ENCODE data around the gene SUCLG1. TPM values are rescaled to one million over a fixed set of nuclear protein-coding genes. Genes with fewer than 3 reads are reported as not detected.

The SUCLG1 gene
- total RNA-seq, 1 donor from 2014 or later = 50.6 TPM

GRCh38 chr2:84491741-84492140 lies 32.7 kb upstream of the SUCLG1 start:
- Mint-ChIP-seq H3K4me1 (ENCODE audit: low read depth, unreplicated experiment) (peaks cover 14% of the 10 kb centered on the region), H3K4me3 (ENCODE audit: unreplicated experiment) (no peak overlapping the region), H3K27ac (ENCODE audit: unreplicated experiment) (no peak overlapping the region), H3K27me3 (ENCODE audit: low read depth, unreplicated experiment) (no peaks in the 10 kb centered on the region), H3K9me3 (ENCODE audit: unreplicated experiment) (no peaks in the 10 kb centered on the region), H3K36me3 (ENCODE audit: low read depth, unreplicated experiment) (no peaks in the 10 kb centered on the region)
- Histone ChIP-seq H3K9ac (ENCODE audit: low read length) (no peak overlapping the region), H3K36me3 (ENCODE audit: insufficient read depth, low read length) (no peaks in the 10 kb centered on the region), H3K4me1 (ENCODE audit: insufficient read depth, low read length) (peaks cover 12% of the 10 kb centered on the region), H3K27ac (ENCODE audit: low read depth, low read length) (no peak overlapping the region), H3K27me3 (ENCODE audit: insufficient read depth, low read length) (no peaks in the 10 kb centered on the region), H3K79me2 (ENCODE audit: insufficient read depth, low read length) (no peaks in the 10 kb centered on the region), H3K9me3 (ENCODE audit: insufficient read depth, low read depth, low read length) (no peaks in the 10 kb centered on the region), H3K4me2 (ENCODE audit: low read length) (no peak overlapping the region), H4K20me1 (ENCODE audit: insufficient read depth, low read length) (no peaks in the 10 kb centered on the region), H3K4me3 (ENCODE audit: insufficient read depth, low read depth, low read length) (no peak overlapping the region), H2AFZ (ENCODE audit: low read depth, low read length) (no peak overlapping the region)
- TF ChIP-seq EZH2 (IDR thresholded peaks at IDR 0.05; ENCODE audit: insufficient read depth, low read length) (no peak), CTCF (IDR thresholded peaks at IDR 0.05; ENCODE audit: insufficient read depth, low read depth, low read length) (no peak)
- FAIRE-seq (no peak), DNase-seq (ENCODE audit: low read depth) (no peak)

- TF ChIP-seq CTCF (IDR thresholded peaks at IDR 0.05; ENCODE audit: insufficient read depth, low read depth, low read length) (no peak), EZH2 (IDR thresholded peaks at IDR 0.05; ENCODE audit: insufficient read depth, low read length) (no peak)
- H3K27ac Mint-ChIP-seq (ENCODE audit: unreplicated experiment) = no peak overlapping the region
- H3K36me3 Mint-ChIP-seq (ENCODE audit: low read depth, unreplicated experiment) = no peaks in the 10 kb centered on the region
- no peaks in the 10 kb centered on the region for H3K27me3 Mint-ChIP-seq (ENCODE audit: low read depth, unreplicated experiment)
- Histone ChIP-seq H2AFZ (ENCODE audit: low read depth, low read length) (no peak overlapping the region), H4K20me1 (ENCODE audit: insufficient read depth, low read length) (no peaks in the 10 kb centered on the region), H3K27ac (ENCODE audit: low read depth, low read length) (no peak overlapping the region), H3K4me1 (ENCODE audit: insufficient read depth, low read length) (peaks cover 12% of the 10 kb centered on the region), H3K4me2 (ENCODE audit: low read length) (no peak overlapping the region), H3K79me2 (ENCODE audit: insufficient read depth, low read length) (no peaks in the 10 kb centered on the region), H3K4me3 (ENCODE audit: insufficient read depth, low read depth, low read length) (no peak overlapping the region), H3K9me3 (ENCODE audit: insufficient read depth, low read depth, low read length) (no peaks in the 10 kb centered on the region), H3K9ac (ENCODE audit: low read length) (no peak overlapping the region), H3K27me3 (ENCODE audit: insufficient read depth, low read length) (no peaks in the 10 kb centered on the region), H3K36me3 (ENCODE audit: insufficient read depth, low read length) (no peaks in the 10 kb centered on the region)
- H3K4me1 Mint-ChIP-seq (ENCODE audit: low read depth, unreplicated experiment) = peaks cover 16% of the 10 kb centered on the region
- no peaks in the 10 kb centered on the region for H3K9me3 Mint-ChIP-seq (ENCODE audit: unreplicated experiment)
- DNase-seq (ENCODE audit: low read depth) (no peak), FAIRE-seq (no peak)
- H3K4me3 Mint-ChIP-seq (ENCODE audit: unreplicated experiment) = no peak overlapping the region
Measured at GRCh38 chr2:84491256-84491655, 32.2 kb upstream of the SUCLG1 start.

GRCh38 chr2:84487298-84487996 lies 28.4 kb upstream of the SUCLG1 start:
- no peak for TF ChIP-seq EZH2 (IDR thresholded peaks at IDR 0.05; ENCODE audit: insufficient read depth, low read length)
- TF ChIP-seq CTCF (IDR thresholded peaks at IDR 0.05; ENCODE audit: insufficient read depth, low read depth, low read length) = no peak
- no peaks in the 10 kb centered on the region for H3K36me3 Mint-ChIP-seq (ENCODE audit: low read depth, unreplicated experiment)
- H3K4me2 ChIP-seq (ENCODE audit: low read length) = no peak overlapping the region
- no peaks in the 10 kb centered on the region for H4K20me1 ChIP-seq (ENCODE audit: insufficient read depth, low read length)
- H3K27ac ChIP-seq (ENCODE audit: low read depth, low read length) = no peak overlapping the region
- H3K4me1 Mint-ChIP-seq (ENCODE audit: low read depth, unreplicated experiment) = peaks cover 18% of the 10 kb centered on the region
- H3K9ac ChIP-seq (ENCODE audit: low read length) = no peak overlapping the region
- no peaks in the 10 kb centered on the region for H3K4me1 ChIP-seq (ENCODE audit: insufficient read depth, low read length)
- H3K36me3 ChIP-seq (ENCODE audit: insufficient read depth, low read length) = no peaks in the 10 kb centered on the region
- H3K27ac Mint-ChIP-seq (ENCODE audit: unreplicated experiment) = no peak overlapping the region
- no peaks in the 10 kb centered on the region for H3K27me3 ChIP-seq (ENCODE audit: insufficient read depth, low read length)
- H3K27me3 Mint-ChIP-seq (ENCODE audit: low read depth, unreplicated experiment) = no peaks in the 10 kb centered on the region
- H3K9me3 ChIP-seq (ENCODE audit: insufficient read depth, low read depth, low read length) = no peaks in the 10 kb centered on the region
- H3K9me3 Mint-ChIP-seq (ENCODE audit: unreplicated experiment) = no peaks in the 10 kb centered on the region
- H3K4me3 Mint-ChIP-seq (ENCODE audit: unreplicated experiment) = no peak overlapping the region
- no peaks in the 10 kb centered on the region for H3K79me2 ChIP-seq (ENCODE audit: insufficient read depth, low read length)
- H2AFZ ChIP-seq (ENCODE audit: low read depth, low read length) = peak overlapping the region; percentile 15
- peak; percentile 92 for DNase-seq (ENCODE audit: low read depth)
- H3K4me3 ChIP-seq (ENCODE audit: insufficient read depth, low read depth, low read length) = no peak overlapping the region
- peak; percentile 88 for FAIRE-seq

All from astrocyte (in vitro differentiated cells and primary cell).